IPS-18a (cell line): Measurements from ENCODE around the gene FKBP10.
"Not testable (repeated sequence)": the region's sequence is repeated elsewhere in the genome, so short reads cannot be mapped to it uniquely, and the experiment has no call there.

ENCODE experiments used
- H3K27ac ChIP-seq: one replicate; pipeline ENCODE4 v1.5.1; 2013; ENCODE audit warnings: low read length
- H3K27me3 ChIP-seq: one replicate; pipeline ENCODE4 v1.6.1; 2013; ENCODE audit warnings: mild to moderate bottlenecking, low read length; ENCODE audit not compliant: control insufficient read depth, insufficient read depth
- H3K36me3 ChIP-seq: one replicate; pipeline ENCODE4 v1.6.1; 2013; ENCODE audit warnings: low read depth, low read length; ENCODE audit not compliant: control insufficient read depth
- H3K4me1 ChIP-seq: one replicate; pipeline ENCODE4 v1.6.1; 2013; ENCODE audit warnings: low read depth, low read length; ENCODE audit not compliant: control insufficient read depth
- H3K4me3 ChIP-seq: one replicate; pipeline ENCODE4 v1.5.1; 2013; ENCODE audit warnings: low read length
- H3K9ac ChIP-seq: one replicate; pipeline ENCODE4 v1.6.1; 2013; ENCODE audit warnings: mild to moderate bottlenecking, low read length, moderate library complexity
- H3K9me3 ChIP-seq: one replicate; pipeline ENCODE4 v1.6.1; 2013; ENCODE audit warnings: low read depth, low read length; ENCODE audit not compliant: control insufficient read depth

Gene FKBP10

DNA sequence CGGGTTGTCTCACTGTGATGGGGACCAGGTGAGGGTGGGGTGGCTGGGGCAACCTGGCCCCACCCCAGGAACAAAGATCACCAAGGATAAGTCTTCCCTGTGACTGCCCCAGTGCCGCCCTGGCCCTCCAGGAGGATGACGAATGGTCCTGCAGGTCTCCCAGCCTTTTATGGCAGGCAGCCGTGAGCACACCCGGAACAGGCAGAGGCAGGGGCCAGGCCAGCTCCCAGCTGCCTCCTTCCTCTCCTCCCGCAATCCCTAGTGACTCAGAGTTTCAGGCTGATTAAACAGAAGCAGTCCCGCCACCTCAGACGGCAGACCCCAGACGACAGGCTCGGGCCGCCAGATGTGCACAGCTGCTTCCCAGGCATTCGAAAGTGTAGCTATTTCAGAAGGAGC is 39.6 kb upstream of the FKBP10 start:
- Histone ChIP-seq H3K9ac (no peak overlapping the region), H3K27ac (no peak overlapping the region)

DNA sequence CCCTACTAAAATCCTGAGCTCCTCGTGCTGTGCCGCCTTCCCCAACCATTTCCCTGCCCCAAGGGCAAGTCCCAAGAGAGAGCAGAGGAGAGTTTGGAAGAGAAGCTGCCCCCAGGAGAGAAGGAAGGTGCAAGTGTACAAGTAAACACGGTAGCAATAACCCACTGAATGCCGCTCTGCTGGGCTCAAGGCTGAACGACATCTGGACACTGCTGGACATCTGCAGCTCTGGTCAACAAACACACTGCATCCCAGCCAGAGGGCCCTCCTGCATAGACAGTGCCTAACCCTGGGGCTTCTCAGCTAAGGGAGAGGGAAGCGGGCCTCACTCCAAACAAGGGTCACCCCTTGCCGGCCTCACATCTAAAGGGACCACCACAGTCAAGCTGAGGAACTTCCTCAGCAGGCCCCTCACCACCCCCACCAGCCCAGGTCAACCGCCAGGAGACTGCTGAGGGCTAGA is 39.0 kb upstream of the FKBP10 start:
- H3K4me1 ChIP-seq, result peaks cover 38% of the 10 kb centered on the region
- no peak overlapping the region for H3K9ac ChIP-seq
- H3K9me3 ChIP-seq, result no peaks in the 10 kb centered on the region
- H3K27me3 ChIP-seq, result no peaks in the 10 kb centered on the region
- H3K36me3 ChIP-seq, result peaks cover 25% of the 10 kb centered on the region
- H3K27ac ChIP-seq, result no peak overlapping the region
- no peak overlapping the region for H3K4me3 ChIP-seq

More for the DNA sequence above, 39.6 kb upstream of the FKBP10 start:
- H3K4me3 ChIP-seq, result no peak overlapping the region
- no peaks in the 10 kb centered on the region for H3K27me3 ChIP-seq
- no peaks in the 10 kb centered on the region for H3K9me3 ChIP-seq
- peaks cover 38% of the 10 kb centered on the region for H3K4me1 ChIP-seq
- peaks cover 30% of the 10 kb centered on the region for H3K36me3 ChIP-seq

DNA sequence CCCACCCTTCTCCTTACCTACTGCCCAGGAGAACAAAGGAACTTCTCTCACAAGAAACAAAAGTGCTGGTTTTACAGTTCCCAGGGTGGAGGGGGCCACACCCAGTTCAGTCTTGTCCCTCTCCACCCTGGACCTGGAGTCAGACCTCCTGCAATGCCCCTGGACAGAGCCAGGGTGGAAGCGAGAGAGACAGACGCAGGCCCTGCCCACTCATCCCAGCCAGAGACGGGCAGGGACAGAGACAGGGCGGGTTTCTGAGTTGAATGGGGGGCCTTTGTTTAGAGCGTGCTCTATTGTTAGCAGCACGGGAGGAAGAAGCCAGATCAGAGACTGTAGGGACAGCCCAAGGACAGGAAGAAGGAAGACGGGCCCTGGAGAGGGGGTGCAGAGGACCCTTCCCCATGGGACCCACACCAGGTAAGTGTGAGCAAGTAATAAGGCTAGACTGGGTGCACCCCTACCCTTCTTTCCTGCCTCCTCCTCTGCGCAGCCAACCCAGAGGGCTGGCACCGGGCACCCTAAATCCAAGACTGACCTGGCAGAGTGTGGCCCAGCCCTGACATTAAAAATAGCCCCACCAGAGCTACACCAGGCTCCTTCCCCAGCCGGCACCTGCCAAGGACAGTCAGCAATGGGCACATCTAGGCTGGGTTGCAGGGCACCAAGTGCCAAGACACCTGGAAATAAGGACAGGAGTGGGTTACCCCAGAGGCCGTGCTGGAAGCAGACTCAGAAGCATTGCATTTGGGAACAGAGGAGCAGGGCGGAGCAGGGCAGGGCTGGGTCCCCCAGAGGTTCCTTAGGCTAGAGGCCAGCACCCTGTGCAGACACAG is 37.2 kb upstream of the FKBP10 start:
- H3K9me3 ChIP-seq, result no peaks in the 10 kb centered on the region
- H3K9ac ChIP-seq, result peak overlapping the region; percentile 25
- peak overlapping the region; percentile 11 for H3K27ac ChIP-seq
- H3K36me3 ChIP-seq, result peaks cover 7% of the 10 kb centered on the region
- H3K4me3 ChIP-seq, result no peak overlapping the region
- no peaks in the 10 kb centered on the region for H3K27me3 ChIP-seq
- peaks cover 38% of the 10 kb centered on the region for H3K4me1 ChIP-seq

DNA sequence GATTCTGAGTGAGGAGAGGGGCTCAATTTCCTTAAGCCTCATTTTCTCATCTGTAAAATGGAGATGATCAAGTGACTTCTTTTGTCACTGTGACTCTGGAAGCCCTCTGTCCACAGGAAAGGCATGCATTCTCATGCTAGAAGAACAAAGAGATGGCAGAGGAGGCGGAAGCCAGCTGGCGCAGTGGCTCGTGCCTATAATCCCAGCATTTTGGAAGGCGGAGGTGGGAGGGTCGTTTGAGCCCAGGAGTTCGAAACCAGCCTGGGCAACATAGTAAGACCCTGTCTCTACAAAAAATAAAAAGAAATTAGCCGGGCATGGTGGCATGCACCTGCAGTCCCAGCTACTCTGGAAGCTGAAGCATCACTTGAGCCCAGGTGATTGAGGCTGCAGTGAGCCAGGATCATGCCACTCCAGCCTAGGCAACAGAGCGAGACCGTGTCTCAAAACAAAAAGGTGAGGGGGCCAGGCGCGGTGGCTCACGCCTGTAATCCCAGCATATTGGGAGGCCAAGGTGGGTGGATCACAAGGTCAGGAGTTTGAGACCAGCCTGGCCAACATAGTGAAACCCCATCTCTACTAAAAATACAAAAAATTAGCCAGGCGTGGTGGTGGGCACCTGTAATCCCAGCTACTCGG is 36.4 kb upstream of the FKBP10 start:
- not testable (repeated sequence) for H3K27me3 ChIP-seq, H3K9me3 ChIP-seq, H3K4me3 ChIP-seq, H3K36me3 ChIP-seq, H3K9ac ChIP-seq
- peaks cover 38% of the 10 kb centered on the region for H3K4me1 ChIP-seq
- H3K27ac ChIP-seq, result peak overlapping the region; percentile 11

DNA sequence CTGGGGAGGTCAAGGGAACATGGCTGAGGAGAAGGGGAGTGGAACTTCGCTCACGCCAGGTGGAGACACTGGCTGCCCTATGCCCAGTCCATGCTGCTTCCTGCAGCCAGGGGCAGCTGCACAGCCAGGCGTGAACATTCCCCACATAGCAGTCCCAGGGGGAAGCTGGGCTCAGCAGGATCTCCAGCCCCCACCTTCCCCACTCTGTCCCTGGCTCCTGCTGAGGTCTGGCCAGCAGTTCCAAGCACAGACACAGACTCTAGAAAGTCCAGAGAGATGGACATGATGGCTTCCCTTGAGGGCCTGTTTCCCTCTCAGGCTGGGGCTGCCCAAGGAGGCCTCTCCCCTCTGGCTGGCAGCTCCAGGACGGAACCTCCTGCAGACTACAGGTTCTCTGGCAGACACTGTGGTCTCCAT is 35.6 kb upstream of the FKBP10 start:
- no peak overlapping the region for H3K4me3 ChIP-seq
- no peak overlapping the region for H3K27ac ChIP-seq
- H3K4me1 ChIP-seq, result peaks cover 32% of the 10 kb centered on the region

DNA sequence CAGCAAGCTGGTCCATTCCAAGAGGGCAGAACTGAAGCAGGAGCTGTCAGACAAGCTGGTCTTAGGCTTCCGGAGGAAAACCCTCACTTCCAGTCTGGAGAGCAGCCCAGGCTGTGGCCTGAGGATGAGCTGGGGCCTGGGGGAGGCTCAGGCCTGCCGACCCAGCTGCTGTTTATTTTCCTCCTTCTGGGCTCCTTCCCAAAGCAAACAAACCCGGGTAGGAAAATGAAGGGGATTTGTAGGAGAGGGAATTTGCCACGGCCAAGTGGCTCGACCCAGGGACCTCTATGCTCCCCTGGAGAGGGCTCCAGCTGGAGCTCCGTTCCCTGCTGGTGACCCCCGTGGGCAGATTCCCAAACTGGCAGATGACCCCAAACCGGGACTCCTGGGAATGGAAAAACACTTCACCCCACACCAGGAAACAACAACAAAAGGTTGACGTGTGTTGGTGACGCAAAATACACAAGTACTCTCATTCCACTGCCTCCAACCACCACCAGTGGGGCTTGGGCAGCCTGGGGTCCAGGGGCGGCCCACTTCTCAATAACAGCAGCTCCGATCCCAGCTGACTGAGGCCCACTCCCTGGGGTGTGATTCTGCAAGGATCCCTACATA is 35.1 kb upstream of the FKBP10 start:
- Histone ChIP-seq H3K9me3 (no peaks in the 10 kb centered on the region), H3K9ac (no peak overlapping the region), H3K27me3 (no peaks in the 10 kb centered on the region), H3K4me3 (no peak overlapping the region), H3K4me1 (peaks cover 27% of the 10 kb centered on the region), H3K36me3 (no peaks in the 10 kb centered on the region), H3K27ac (no peak overlapping the region)

More for the DNA sequence above, 35.6 kb upstream of the FKBP10 start:
- H3K9me3 ChIP-seq, result no peaks in the 10 kb centered on the region
- no peaks in the 10 kb centered on the region for H3K36me3 ChIP-seq
- H3K9ac ChIP-seq, result no peak overlapping the region
- H3K27me3 ChIP-seq, result no peaks in the 10 kb centered on the region

DNA sequence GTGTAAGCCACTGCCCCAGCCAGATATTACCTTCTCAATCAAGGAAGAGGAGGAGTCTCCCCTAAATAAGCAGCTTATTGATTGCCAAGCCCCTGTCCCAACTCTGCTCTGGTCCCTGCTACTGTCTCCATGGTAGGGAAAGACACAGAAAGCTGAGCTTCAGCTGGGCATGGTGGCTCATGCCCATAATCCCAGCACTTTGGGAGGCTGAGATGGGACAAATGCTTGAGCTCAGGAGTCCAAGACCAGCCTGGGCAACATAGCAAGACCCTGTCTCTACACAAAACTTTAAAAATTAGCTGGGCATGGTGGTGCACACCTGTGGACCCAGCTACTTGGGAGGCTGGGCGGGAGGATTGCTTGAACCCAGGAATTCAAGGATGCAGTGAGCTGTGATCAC is 32.9 kb upstream of the FKBP10 start:
- Histone ChIP-seq H3K27ac (no peak overlapping the region), H3K9ac (no peak overlapping the region), H3K9me3 (no peaks in the 10 kb centered on the region), H3K4me1 (peaks cover 24% of the 10 kb centered on the region), H3K27me3 (no peaks in the 10 kb centered on the region), H3K4me3 (no peak overlapping the region), H3K36me3 (no peaks in the 10 kb centered on the region)

DNA sequence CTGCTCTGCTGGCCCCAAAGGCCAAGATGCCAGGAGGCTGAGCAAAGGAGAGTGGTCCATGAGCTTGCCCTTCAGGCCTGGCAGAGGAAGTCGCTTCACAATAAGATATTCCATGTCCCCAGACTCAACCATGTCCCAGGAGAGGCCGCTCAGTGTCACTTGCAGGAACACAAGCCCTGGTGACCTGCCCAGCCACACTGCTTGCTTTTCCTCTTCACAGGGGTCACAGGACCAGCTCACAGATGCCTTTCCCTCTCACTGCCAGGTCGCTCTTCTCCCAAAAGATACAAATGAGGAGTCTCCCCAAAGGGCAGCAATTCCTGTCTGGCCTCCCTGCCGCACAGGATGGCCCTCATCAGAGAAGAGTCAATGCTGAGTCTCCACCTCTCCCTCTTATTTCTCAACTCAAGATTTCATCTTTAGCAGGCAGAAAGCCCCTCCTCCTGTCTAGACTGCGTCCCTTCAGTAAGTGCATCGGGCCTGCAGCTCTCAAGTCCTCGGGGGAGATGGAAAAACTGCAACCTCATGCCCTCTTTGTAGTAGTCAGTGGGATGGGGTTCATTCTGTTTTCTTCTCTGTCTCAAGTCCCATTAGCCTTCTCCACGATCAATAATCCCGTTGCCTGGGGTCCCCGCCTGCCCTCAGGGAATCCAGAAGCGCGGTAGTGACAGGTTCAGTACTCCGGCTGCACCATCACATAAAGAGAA is 31.2 kb upstream of the FKBP10 start:
- H3K9ac ChIP-seq, result no peak overlapping the region
- no peaks in the 10 kb centered on the region for H3K36me3 ChIP-seq
- H3K4me1 ChIP-seq, result peaks cover 12% of the 10 kb centered on the region
- no peaks in the 10 kb centered on the region for H3K9me3 ChIP-seq
- H3K27me3 ChIP-seq, result no peaks in the 10 kb centered on the region
- no peak overlapping the region for H3K4me3 ChIP-seq
- no peak overlapping the region for H3K27ac ChIP-seq

DNA sequence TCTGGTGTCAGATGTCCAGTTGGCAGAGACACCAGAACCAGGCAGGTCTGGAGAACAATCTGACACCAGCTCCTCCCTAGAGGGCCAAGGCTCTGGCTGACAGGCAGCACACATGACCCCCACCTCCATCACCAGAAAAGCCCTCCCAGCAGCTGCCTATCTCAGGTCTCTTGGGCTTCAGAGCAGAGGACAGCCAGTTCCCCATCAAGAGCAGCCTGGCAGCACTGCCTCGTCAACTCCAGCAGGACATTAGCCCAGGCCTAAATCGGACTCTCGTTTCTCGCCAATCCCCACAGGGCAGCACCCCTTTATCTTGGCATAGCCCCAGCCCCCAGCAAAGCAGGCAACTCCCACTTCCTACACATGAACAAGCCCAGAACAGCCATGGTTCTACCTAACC is 30.7 kb upstream of the FKBP10 start:
- Histone ChIP-seq H3K36me3 (no peaks in the 10 kb centered on the region), H3K9ac (no peak overlapping the region), H3K27ac (no peak overlapping the region), H3K4me3 (no peak overlapping the region), H3K9me3 (no peaks in the 10 kb centered on the region), H3K27me3 (no peaks in the 10 kb centered on the region), H3K4me1 (peaks cover 13% of the 10 kb centered on the region)

DNA sequence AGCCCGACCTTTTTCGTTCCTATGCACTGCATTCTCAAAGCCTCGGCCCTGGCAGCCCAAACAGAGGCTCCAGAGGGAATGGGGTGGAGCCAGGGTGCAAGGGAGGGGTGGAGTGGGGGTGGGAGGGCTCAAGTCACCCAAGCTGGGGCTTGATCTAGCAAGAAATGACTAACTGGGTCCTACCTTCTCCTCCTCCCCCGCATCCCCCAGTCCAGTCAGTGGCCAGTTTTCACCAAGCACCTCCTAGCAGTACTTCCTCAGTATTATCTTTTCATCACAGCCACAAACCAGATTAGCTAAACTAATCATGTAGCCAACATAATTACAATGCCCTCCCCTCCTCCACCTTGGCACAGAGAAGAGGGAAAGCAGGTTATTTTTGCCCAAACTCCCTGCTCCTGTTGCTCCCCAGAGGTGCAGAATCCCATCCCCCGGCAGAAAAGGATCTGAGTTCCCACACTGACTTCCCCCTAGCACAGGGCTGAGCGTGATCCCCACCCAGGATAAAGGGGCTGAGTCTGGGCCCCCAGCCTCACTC is 28.5 kb upstream of the FKBP10 start:
- no peaks in the 10 kb centered on the region for H3K9me3 ChIP-seq
- peak overlapping the region; percentile 78 for H3K4me3 ChIP-seq
- H3K27ac ChIP-seq, result peak overlapping the region; percentile 77
- H3K4me1 ChIP-seq, result peaks cover 6% of the 10 kb centered on the region
- peak overlapping the region; percentile 90 for H3K9ac ChIP-seq
- H3K36me3 ChIP-seq, result no peaks in the 10 kb centered on the region
- no peaks in the 10 kb centered on the region for H3K27me3 ChIP-seq
